Stimulated activated CD8-positive, alpha-beta memory T cell treated with anti-CD3 and anti-CD28 coated beads, Interleukin-7, amount 100 ng/mL, for 4 hours (primary cell): ENCODE data around the gene SPAG4.

Experiments used
- DNase-seq, 2 donors: peaks; one replicate each; pipeline ENCODE4 v3.0.0-alpha.2; 2020; ENCODE audit warnings: low read depth in 2 of 2

Gene SPAG4

GRCh38 chr20:35621560-35621946 is 5.9 kb downstream of the SPAG4 start:
- DNase-seq = no peak

DNA sequence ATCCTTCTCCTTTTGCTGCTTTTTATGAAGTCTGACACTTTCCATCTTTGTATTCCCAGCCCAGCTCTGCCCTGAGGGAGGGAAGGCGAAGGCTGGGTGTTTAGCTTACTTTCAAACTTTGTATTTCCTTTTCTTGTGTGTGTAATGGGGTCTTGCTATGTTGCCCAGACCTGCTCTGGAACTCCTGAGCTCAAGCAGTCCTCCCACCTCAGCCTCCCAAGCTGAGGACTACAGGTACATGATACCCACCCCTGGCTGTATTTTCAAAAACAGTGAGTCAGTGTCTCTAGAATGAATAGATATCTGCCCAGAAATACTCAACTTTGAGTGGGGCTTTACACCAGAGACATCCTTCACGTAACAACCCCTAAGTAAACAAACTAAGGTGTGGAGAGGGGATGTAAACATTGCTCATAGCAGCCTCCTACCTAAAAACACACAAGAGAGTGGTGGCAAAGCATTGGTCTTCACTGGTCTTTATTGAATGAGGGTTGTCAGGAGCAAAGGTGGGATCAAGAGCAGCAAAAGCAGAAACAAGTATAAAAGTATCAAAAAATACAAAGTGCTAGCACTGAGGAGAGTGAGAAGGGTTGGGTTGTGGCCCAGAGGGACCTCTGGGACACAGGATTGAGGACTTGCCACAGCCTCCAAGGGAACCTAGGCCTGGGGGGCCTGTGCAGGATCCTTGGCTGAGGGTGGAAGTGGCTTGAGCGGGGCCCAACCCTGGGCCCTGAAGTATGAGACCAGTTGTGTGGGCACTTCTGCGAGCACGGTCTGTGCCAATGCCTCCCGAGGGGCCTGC is 10.2 kb downstream of the SPAG4 start:
- DNase-seq = no peak

GRCh38 chr20:35626386-35627001 is 10.9 kb downstream of the SPAG4 start:
- DNase-seq = no peak

DNA sequence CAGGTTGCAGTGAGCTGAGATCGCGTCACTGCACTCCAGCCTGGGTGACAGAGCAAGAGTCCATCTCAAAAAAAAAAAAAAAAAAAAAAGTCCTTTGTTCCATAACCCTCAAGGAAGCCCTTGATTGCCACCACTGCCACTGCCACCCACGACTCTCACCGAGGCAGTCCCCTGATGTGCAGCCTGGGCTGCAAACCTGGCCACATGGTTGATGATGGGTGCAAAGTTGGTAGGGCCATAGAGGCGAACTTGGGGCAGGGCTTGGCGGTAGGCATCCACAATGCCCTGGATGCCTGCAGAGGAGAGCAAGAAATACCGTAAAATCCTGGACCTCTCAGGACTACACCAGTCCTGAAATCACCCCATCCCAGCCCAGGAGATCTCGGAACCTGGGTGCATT is 11.5 kb downstream of the SPAG4 start:
- DNase-seq = no peak

DNA sequence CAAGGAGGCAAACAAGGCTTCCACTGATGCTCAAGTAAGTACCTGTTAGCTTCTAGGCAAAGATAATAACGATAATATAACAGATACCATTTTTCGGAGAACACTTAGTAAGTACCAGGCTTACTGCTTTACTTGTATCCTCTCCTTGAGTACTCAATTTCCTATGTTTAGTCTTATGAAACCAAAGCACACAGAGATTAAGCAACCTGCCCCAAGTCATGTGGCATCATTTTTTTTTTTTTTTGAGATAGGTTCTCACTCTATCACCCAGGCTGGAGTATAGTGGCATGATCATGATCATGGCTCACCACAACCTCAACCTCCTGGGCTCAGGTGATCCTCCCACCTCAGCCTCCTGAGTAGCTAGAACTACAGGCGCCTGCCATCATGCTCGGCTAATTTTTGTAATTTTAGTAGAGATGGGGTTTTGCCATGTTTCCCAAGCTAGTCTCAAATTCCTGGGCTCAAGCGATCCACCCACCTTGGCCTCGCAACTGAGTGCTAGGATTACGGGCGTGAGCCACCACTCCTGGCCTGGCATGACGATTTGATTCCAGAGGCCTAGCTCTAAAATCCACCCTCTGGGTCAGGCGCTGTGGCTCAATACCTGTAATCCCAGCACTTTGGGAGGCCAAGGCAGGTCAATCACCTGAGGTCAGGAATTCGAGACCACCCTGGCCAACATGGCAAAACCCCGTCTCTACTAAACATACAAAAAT is 14.0 kb downstream of the SPAG4 start:
- DNase-seq = no peak

- no peak for DNase-seq
These were observed 15.0 kb downstream of the SPAG4 start for GRCh38 chr20:35630636-35631035.

GRCh38 chr20:35632539-35633115 is 17.0 kb downstream of the SPAG4 start:
- DNase-seq = no peak

GRCh38 chr20:35635652-35636051 is 20.0 kb downstream of the SPAG4 start:
- no peak for DNase-seq

DNA sequence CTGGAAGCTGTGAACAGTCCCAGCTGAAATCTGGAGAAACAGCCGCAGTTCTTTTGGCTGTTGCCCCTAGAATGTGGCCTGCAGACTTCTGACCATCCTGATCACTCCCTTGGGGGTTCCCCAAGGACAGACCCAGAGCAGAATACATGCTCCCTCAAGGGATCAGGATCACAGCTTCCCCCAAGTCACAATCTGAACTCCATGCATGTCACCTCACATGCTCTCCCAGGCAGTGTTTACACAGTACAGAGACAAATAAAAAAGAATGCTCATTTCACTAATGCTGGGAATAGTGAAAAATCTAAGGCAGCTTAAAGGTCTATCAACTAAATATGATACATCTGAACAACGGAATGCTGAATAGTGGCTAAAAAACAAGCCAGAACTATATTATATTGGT is 20.5 kb downstream of the SPAG4 start:
- DNase-seq = no peak

- no peak for DNase-seq
These were observed 21.6 kb downstream of the SPAG4 start for GRCh38 chr20:35637276-35637675.

GRCh38 chr20:35638751-35639150 is 23.1 kb downstream of the SPAG4 start:
- no peak for DNase-seq

GRCh38 chr20:35640724-35641123 is 25.1 kb downstream of the SPAG4 start:
- no peak for DNase-seq

DNA sequence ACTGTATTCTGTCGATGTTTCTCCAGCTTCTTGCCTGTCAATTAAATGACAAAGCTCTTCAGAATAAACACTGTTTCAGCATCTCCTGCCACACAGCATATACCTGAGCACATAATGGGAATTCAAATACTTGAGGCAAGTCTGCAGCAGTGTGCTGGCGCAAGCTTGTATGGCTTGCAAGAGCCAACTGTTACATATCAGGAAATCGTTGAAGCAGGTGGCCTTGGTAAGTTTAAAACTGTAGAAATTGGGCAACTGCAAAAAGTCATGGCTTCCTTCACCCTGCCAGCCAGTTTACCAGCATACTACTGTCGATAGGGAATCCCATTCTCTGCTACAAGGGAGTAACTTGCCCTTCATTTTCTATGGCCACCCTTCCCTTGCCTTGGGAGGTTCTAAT is 26.1 kb downstream of the SPAG4 start:
- DNase-seq = no peak

GRCh38 chr20:35643045-35643444 is 27.4 kb downstream of the SPAG4 start:
- DNase-seq = no peak

GRCh38 chr20:35644806-35645205 is 29.2 kb downstream of the SPAG4 start:
- no peak for DNase-seq

DNA sequence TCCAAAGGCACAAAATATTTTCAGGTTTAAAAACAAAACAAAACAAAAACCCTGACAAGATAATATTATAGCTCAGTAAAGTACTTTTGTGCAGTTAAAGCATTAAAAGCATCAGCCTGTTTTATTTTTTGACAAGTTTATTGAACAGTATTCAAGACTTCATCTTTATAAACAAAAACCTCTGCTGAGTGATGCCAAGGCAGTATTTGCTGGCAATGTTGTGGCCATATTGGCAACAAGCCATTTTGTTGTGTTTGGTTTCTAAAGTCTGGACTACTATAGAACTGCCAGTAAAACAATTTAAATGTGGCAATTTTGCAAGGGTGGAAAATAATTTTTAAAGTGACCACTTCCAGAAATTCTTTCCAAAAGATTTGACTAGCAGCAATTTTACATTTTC is 33.2 kb downstream of the SPAG4 start:
- no peak for DNase-seq

- no peak for DNase-seq
These were observed 35.0 kb downstream of the SPAG4 start for GRCh38 chr20:35650632-35651031.

DNA sequence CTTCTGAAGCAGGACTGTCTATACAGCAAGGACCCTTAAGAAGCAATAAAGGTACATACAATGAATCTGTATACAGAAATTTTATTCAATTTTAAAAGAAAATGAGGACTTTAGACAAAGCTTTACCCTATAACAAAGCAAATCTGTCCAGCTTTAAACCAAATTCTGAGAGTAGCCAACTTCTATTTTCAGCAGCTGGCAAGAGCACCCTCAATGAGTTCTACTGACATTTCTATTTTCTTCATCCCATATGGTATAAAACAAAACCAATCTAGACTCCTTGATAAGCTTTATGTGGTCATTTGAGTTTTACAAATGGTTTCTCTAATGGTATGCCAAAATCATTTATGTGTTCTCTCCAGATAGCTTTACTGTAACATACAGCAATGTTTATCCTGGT is 36.3 kb downstream of the SPAG4 start:
- DNase-seq = no peak

- DNase-seq = no peak
These were observed 37.2 kb downstream of the SPAG4 start for GRCh38 chr20:35652641-35653429.

DNA sequence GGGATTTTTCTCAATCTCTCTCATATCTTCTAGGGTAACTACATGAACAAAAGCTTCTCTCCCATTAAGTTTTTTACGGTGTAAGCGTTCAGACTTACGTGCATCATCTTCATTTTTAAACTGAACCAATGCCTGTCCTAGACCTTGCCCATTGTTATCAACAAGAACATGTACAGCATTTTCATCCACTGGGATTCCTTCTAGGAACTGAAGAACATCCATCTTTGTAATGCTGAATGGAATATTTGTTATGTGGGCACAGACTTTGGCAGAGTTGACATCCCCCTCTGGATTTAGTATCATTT is 37.8 kb downstream of the SPAG4 start:
- DNase-seq = no peak

- no peak for DNase-seq
These were observed 38.3 kb downstream of the SPAG4 start for GRCh38 chr20:35653893-35654292.

DNA sequence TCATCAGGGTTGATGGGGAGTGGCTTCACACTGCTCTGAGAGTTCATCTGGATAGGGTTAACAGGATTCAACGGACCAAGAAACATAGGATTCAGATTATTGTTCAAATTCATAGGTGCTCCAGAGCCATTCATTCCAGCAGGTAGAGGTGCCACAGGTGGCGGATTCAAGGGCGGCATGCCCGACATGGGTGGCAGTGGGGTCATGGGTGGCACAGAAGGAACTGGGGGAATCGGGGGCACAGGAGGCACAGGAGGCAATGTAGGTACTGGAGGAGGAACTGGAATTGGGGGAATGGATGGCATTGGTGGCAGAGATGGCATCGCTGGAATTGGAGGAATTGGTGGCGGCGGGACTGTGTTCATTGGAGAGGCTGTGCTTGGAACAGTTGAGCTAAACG is 38.8 kb downstream of the SPAG4 start:
- no peak for DNase-seq
